Uterus (tissue), 4 donors: ENCODE data around the gene LRTM2. TPM values are rescaled to one million over a fixed set of nuclear protein-coding genes. Genes with fewer than 3 reads are reported as not detected.

Experiments used
- DNase-seq, 2 donors: peaks; one replicate each; pipeline ENCODE4 v3.0.0-alpha.2; 2019 to 2020
- H3K27ac ChIP-seq, 2 donors: fragments of 200-600 bp; sonication (generic); 1 replicate in 1 of 2; 2 replicates in 1 of 2; pipeline ENCODE4 v1.5.1; 2016 to 2018
- H3K27me3 ChIP-seq, 2 donors: fragments of 200-600 bp; sonication (generic); one replicate each; pipeline ENCODE4 v1.5.1; 2018 to 2019; ENCODE audit warnings: control low read depth in 1 of 2
- H3K36me3 ChIP-seq, 2 donors: fragments of 200-600 bp; sonication (generic); one replicate each; pipeline ENCODE4 v1.5.1; 2019; ENCODE audit warnings: control low read depth in 1 of 2
- H3K4me1 ChIP-seq, 2 donors: fragments of 200-600 bp; sonication (generic); one replicate each; pipeline ENCODE4 v1.5.1; 2018 to 2019; ENCODE audit warnings: control low read depth in 1 of 2
- H3K4me3 ChIP-seq, 2 donors: fragments of 200-600 bp; sonication (generic); 1 replicate in 1 of 2; 2 replicates in 1 of 2; pipeline ENCODE4 v1.5.1; 2018 to 2019; ENCODE audit warnings: mild to moderate bottlenecking in 1 of 2
- H3K9me3 ChIP-seq, 2 donors: fragments of 200-600 bp; sonication (generic); one replicate each; pipeline ENCODE4 v1.5.1; 2019; ENCODE audit warnings: control low read depth in 1 of 2
- POLR2A ChIP-seq, 2 donors: fragments of 450-650 bp; IDR thresholded peaks; one replicate each; pipeline ENCODE4 v1.6.1; 2016; ENCODE audit warnings: antibody characterized with exemption in 2 of 2, mild to moderate bottlenecking in 1 of 2, moderate library complexity in 1 of 2
- intact Hi-C: fragments of 100-400 bp; cut with DNase I; formaldehyde crosslinking; loops from one replicate; pipeline ENCODE4 v1.15.1; 2023; ENCODE audit warnings: low total_unique reads
- total RNA-seq, 4 donors: library from RNA; depleted of rRNA in 3 of 4; stranded (reverse); fragments of >200 nt in 3 of 4; gene quantifications; one replicate each; pipeline versions ENCODE4 v1.1.0 to v1.2.4, GENCODE V29; 2014 to 2023
- TF ChIP-seq, protein P1 (sequence below), 4 experiments: fragments of 200-600 bp in 2 of 4; fragments of 450-650 bp in 2 of 4; sonication (generic) in 2 of 4; IDR thresholded peaks; one replicate each; pipeline ENCODE4 v1.5.1; 2016 to 2019; ENCODE audit warnings: antibody characterized with exemption in 4 of 4, mild to moderate bottlenecking in 2 of 4, moderate library complexity in 1 of 4
- donor health status: DM: yes; HTN: yes; CAD: no.

The LRTM2 gene
- total RNA-seq, 4 donors from 2014 or later, result not detected

DNA sequence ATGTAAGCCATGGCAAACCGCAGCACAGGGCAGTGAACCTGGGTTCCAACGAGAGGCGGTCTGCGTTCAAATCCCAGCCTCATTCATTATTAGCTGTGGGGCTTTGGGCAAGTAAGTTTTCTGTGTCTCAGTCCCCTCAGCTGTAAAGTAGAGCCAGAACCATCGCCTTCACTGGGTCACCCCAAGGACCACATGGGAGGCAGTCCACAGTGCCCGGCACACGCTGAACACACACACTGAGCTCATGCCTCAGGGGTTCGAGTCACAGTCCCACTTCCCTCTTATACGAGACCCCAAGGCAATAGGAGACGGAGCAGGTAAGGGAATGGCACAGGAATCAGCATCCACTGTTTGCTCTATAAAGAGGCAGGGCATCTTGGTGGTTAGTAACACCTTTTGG lies 19.1 kb downstream of the LRTM2 start:
- H3K27ac ChIP-seq, result no peak overlapping the region
- TF ChIP-seq POLR2A (IDR thresholded peaks at IDR 0.05), result no peak
- TF ChIP-seq, protein P1, sequence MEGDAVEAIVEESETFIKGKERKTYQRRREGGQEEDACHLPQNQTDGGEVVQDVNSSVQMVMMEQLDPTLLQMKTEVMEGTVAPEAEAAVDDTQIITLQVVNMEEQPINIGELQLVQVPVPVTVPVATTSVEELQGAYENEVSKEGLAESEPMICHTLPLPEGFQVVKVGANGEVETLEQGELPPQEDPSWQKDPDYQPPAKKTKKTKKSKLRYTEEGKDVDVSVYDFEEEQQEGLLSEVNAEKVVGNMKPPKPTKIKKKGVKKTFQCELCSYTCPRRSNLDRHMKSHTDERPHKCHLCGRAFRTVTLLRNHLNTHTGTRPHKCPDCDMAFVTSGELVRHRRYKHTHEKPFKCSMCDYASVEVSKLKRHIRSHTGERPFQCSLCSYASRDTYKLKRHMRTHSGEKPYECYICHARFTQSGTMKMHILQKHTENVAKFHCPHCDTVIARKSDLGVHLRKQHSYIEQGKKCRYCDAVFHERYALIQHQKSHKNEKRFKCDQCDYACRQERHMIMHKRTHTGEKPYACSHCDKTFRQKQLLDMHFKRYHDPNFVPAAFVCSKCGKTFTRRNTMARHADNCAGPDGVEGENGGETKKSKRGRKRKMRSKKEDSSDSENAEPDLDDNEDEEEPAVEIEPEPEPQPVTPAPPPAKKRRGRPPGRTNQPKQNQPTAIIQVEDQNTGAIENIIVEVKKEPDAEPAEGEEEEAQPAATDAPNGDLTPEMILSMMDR (IDR thresholded peaks at IDR 0.05), result no peak
- no peaks in the 10 kb centered on the region for H3K27me3 ChIP-seq
- no peak for DNase-seq
- intact Hi-C loops, result no loop called here
- no peaks in the 10 kb centered on the region for H3K9me3 ChIP-seq
- H3K4me3 ChIP-seq, result no peak overlapping the region
- no peaks in the 10 kb centered on the region for H3K36me3 ChIP-seq
- no peaks in the 10 kb centered on the region for H3K4me1 ChIP-seq

DNA sequence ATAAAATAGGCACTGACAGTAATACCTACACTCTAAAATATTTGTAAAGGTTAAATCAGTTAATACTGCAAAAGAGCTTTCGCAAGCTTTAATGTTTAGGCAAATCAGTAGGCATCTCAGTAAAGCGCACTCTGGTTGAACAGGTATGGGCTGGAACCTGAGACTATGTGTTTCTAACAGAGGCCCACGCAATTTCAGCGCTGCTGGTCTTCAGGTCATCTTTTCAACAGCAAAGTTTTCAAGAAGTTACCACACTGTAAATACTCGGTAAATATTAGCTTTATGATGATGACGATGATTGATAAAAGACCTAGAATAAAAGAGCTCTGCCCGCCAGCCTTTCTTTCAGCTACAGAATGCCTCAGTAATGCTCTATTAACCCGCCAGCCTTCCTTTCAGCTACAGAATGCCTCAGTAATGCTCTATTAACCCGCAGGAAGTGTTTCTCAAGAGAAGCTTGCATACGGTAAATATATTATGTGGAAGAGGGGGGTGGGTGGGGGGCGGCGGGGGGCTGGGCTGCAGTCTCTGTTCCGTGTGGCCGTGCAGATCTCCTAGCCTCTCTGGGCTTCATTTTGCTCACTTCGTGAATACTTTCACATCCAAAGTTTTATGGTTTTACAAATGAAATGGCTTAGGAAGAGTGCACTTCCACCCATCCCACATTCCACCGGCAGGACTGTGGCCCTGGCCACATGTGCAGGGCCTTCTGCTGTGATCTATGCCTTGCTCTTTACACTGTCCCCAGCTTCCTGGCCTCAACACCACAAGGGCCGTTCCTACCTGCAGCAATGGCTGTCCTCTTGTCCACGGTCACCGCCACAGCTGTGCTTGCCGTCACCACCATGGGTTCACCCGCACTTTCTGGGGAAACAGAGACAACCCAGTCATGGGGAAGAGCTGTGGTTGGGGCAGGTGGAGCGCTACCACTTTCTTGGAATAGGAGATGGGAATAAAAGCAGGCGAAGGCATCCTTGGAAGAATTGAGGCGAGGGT lies 19.9 kb downstream of the LRTM2 start:
- Histone ChIP-seq H3K4me3 (no peak overlapping the region), H3K4me1 (no peaks in the 10 kb centered on the region), H3K9me3 (no peaks in the 10 kb centered on the region), H3K27me3 (no peaks in the 10 kb centered on the region), H3K36me3 (no peaks in the 10 kb centered on the region), H3K27ac (no peak overlapping the region)
- TF ChIP-seq POLR2A (IDR thresholded peaks at IDR 0.05), result no peak
- TF ChIP-seq, protein P1 (IDR thresholded peaks at IDR 0.05), result no peak
- intact Hi-C loops, result no loop called here
- DNase-seq, result no peak

DNA sequence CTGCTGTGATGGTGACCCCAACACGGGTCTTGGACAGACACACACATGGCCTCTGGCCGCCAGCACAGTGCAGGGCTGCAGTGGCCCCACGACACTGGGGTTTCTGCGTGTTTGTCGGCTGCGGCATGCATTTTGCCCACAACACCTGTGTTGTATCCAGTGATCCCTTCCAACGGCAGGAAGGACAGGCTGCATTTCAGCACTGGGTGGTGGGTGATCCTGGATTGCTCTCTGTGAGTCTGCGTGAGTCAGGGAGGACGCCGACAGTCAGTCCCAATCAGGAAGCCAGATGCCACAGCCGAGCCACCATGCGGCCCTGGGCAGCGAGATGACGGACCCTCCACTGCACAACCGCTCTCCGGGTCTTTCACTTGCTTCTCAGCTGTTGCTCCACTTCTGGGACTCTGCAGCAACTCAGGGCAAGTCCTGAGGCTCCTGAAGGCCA lies 20.6 kb downstream of the LRTM2 start:
- Histone ChIP-seq H3K4me3 (no peak overlapping the region), H3K27ac (no peak overlapping the region), H3K9me3 (no peaks in the 10 kb centered on the region), H3K36me3 (no peaks in the 10 kb centered on the region), H3K4me1 (no peaks in the 10 kb centered on the region), H3K27me3 (no peaks in the 10 kb centered on the region)
- intact Hi-C loops, result no loop called here
- DNase-seq, result no peak
- TF ChIP-seq, protein P1 (IDR thresholded peaks at IDR 0.05), result no peak
- no peak for TF ChIP-seq POLR2A (IDR thresholded peaks at IDR 0.05)

DNA sequence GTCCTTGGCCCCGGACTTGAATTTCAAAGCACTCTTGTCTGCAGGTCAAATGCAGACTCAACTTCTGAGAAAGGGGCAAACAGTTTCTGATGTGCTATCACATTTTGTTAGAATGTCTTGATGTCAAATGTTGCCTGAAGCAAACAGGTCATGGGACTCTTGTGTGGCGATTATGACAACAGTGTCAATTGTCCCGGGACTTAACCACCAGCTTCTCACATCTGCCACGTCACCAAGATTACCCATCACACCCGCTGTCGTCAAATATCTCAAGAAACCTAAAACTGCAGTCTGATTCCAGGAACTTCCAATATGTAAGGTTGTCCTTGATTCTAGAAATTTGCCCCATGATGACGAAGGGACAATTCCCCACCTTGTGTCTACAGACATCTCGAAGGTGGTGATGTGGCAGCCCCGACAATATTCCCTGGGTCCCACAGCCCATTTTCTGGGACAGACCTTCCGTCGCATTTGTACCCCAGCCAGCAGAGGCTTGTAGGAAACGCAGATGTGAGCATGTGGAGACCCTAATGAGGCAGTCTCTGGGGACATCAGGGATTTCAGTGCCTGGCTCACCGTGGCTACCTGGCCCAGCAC lies 21.3 kb downstream of the LRTM2 start:
- no peaks in the 10 kb centered on the region for H3K27me3 ChIP-seq
- intact Hi-C loops, result no loop called here
- no peaks in the 10 kb centered on the region for H3K36me3 ChIP-seq
- TF ChIP-seq, protein P1 (IDR thresholded peaks at IDR 0.05), result no peak
- TF ChIP-seq POLR2A (IDR thresholded peaks at IDR 0.05), result no peak
- no peaks in the 10 kb centered on the region for H3K4me1 ChIP-seq
- no peak overlapping the region for H3K4me3 ChIP-seq
- H3K27ac ChIP-seq, result no peak overlapping the region
- DNase-seq, result no peak
- H3K9me3 ChIP-seq, result no peaks in the 10 kb centered on the region
